Measurements from ENCODE around the gene CCDC197. TPM values are rescaled to one million over a fixed set of nuclear protein-coding genes. Genes with fewer than 3 reads are reported as not detected.

CCDC197 gene
- total and polyA plus RNA-seq, 9 of the 15 experiments (the other 6 are each of a cell fraction or from before 2014, with no cell fraction given) = not detected

GRCh38 chr14:94031161-94031882 is 34.2 kb downstream of the CCDC197 start:
- FAIRE-seq = no peak
- 5% methylated on average over 4 of the region's 8 CpGs for WGBS (ENCODE audit: insufficient coverage, low coverage, missing lambda C conversion rate)
- ATAC-seq = no peak
- Histone ChIP-seq H3K9me3 (replicated peaks; ENCODE audit: control insufficient read depth, insufficient read depth, low read depth, low read length) (no peaks in the 10 kb centered on the region), H2AFZ (ENCODE audit: low read depth, low read length) (no peak overlapping the region), H3K4me1 (replicated peaks in 1 of 2; ENCODE audit: control insufficient read depth in 2 of 2, insufficient read depth in 2 of 2, low read length in 2 of 2) (peaks cover 0 to 7% of the 10 kb centered on the region in 2 experiments; a peak in 1 of 5 replicates), H3K9me1 (ENCODE audit: control insufficient read depth, insufficient read depth, low read length) (no peaks in the 10 kb centered on the region), H3K79me2 (ENCODE audit: control insufficient read depth, insufficient read depth, low read length) (no peaks in the 10 kb centered on the region), H3K27me3 (ENCODE audit: control insufficient read depth in 2 of 2, insufficient read depth in 2 of 2, low read length in 2 of 2) (peaks cover 0 to 13% of the 10 kb centered on the region in 2 experiments; a peak in 1 of 5 replicates), H3K4me2 (ENCODE audit: insufficient read depth, low read length) (no peak overlapping the region), H3K27ac (ENCODE audit: extremely low read depth, low read depth, low read length) (no peak overlapping the region), H3K4me3 (no peak overlapping the region), H3K36me3 (ENCODE audit: control insufficient read depth, insufficient read depth, low read length) (no peaks in the 10 kb centered on the region), H4K20me1 (replicated peaks; ENCODE audit: control insufficient read depth, insufficient read depth, low read length) (peaks cover 6% of the 10 kb centered on the region; the same call in 1 of the 2 replicates), H3K9ac (ENCODE audit: insufficient read depth in 1 of 2, low read depth in 2 of 2, low read length in 2 of 2) (no peak overlapping the region)
- in situ Hi-C loops (cut with MboI) = no loop called here
- CTCF ChIA-PET (ENCODE audit: low intra/inter-chr PET ratio) = no interaction called here
- intact Hi-C loops (cut with micrococcal nuclease) = no loop called here
- TF ChIP-seq ZNF644 (tag; IDR thresholded peaks at IDR 0.05; ENCODE audit: low read depth) = no peak
- TF ChIP-seq ZNF3 (CRISPR knock-in tag; IDR thresholded peaks at IDR 0.05) = no peak
- no peak for TF ChIP-seq ELF2 (CRISPR knock-in tag; IDR thresholded peaks at IDR 0.05)
- no peak for TF ChIP-seq PCBP1 (IDR thresholded peaks at IDR 0.05; ENCODE audit: low read depth, low read length, poor library complexity, severe bottlenecking)
- no peak for TF ChIP-seq SIRT6 (IDR thresholded peaks at IDR 0.05; ENCODE audit: low read depth, low read length)
- no peak for TF ChIP-seq SAFB2 (IDR thresholded peaks at IDR 0.05; ENCODE audit: borderline replicate concordance, low read depth, low read length, severe bottlenecking)
- TF ChIP-seq ZNF217 (CRISPR knock-in tag; IDR thresholded peaks at IDR 0.05) = no peak
- TF ChIP-seq CREBBP (IDR thresholded peaks at IDR 0.05; ENCODE audit: low read depth, low read length) = no peak
- no peak for TF ChIP-seq PYGO2 (tag; IDR thresholded peaks at IDR 0.05)
- no peak for DNase-seq (ENCODE audit: extremely low read depth in 1 of 4, low spot score in 3 of 4)
- POLR2A ChIA-PET = no interaction called here
- no TSS peak for BruUV-seq (replicated peaks)
